ENCODE data around the gene CCL2. TPM values are rescaled to one million over a fixed set of nuclear protein-coding genes. Genes with fewer than 3 reads are reported as not detected.

The CCL2 gene
- total RNA-seq (2022; extraction: Qiagen RNA extraction; ENCODE audit: low read depth): 12.2 to 27.7 TPM (median 13.8 TPM) in 5 replicates

DNA sequence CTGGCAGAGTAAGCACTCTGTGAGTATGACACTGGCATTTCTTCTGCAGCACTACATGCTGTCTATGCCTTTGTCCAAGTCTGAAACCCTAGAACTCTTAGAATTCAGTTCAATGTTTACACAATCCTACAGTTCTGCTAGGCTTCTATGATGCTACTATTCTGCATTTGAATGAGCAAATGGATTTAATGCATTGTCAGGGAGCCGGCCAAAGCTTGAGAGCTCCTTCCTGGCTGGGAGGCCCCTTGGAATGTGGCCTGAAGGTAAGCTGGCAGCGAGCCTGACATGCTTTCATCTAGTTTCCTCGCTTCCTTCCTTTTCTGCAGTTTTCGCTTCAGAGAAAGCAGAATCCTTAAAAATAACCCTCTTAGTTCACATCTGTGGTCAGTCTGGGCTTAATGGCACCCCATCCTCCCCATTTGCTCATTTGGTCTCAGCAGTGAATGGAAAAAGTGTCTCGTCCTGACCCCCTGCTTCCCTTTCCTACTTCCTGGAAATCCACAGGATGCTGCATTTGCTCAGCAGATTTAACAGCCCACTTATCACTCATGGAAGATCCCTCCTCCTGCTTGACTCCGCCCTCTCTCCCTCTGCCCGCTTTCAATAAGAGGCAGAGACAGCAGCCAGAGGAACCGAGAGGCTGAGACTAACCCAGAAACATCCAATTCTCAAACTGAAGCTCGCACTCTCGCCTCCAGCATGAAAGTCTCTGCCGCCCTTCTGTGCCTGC is at the start of gene CCL2:
Gene CCL2 (plus strand): TSS at position 635 of the 730 bp plus-strand sequence. CDS start 65 bp downstream, at position 700.

GRCh38 chr17:34269969-34270368 is 14.9 kb downstream of the CCL2 start, which contains the start of gene CCL7:
Gene CCL7, plus strand, starts transcription at chr17:34270221. Its CDS starts 70 bp downstream, at chr17:34270291.

DNA sequence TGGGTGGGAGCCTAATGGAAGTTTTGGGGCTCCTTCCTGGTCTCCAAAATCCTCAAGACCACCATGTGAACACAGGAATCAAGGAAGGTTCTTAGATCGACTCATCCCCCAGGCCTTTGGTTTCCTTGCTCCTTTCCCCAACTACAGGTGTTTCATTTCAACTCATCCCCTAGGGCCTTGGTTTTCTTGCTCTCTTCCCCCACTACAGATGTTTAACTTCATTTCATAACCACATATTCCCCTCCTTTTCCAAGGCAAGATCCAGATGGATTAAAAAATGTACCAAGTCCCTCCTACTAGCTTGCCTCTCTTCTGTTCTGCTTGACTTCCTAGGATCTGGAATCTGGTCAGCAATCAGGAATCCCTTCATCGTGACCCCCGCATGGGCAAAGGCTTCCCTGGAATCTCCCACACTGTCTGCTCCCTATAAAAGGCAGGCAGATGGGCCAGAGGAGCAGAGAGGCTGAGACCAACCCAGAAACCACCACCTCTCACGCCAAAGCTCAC is 30.3 kb downstream of the CCL2 start, which contains the start of gene CCL11:
Gene CCL11 (plus strand): TSS at position 457 of the 507 bp plus-strand sequence. CDS start 67 bp downstream, outside the sequence.

Other genes with a start within 250 kb of the CCL2 start
- gene CCL7, start 14.9 kb downstream of the CCL2 start, total RNA-seq (2022; extraction: Qiagen RNA extraction; ENCODE audit: low read depth): 0.65 TPM in 1 of 5 replicates, not detected in the others
- not detected in 5 replicates for gene CCL11, start 30.5 kb downstream of the CCL2 start, total RNA-seq (2022; extraction: Qiagen RNA extraction; ENCODE audit: low read depth)
- gene CCL8, start 64.2 kb downstream of the CCL2 start, total RNA-seq (2022; extraction: Qiagen RNA extraction; ENCODE audit: low read depth): not detected in 5 replicates
- gene CCL13, start 101.2 kb downstream of the CCL2 start, total RNA-seq (2022; extraction: Qiagen RNA extraction; ENCODE audit: low read depth): not detected in 5 replicates
- not detected in 5 replicates for gene CCL1, start 107.9 kb downstream of the CCL2 start, total RNA-seq (2022; extraction: Qiagen RNA extraction; ENCODE audit: low read depth)